ENCODE data around the gene MMP21.

The MMP21 gene

DNA sequence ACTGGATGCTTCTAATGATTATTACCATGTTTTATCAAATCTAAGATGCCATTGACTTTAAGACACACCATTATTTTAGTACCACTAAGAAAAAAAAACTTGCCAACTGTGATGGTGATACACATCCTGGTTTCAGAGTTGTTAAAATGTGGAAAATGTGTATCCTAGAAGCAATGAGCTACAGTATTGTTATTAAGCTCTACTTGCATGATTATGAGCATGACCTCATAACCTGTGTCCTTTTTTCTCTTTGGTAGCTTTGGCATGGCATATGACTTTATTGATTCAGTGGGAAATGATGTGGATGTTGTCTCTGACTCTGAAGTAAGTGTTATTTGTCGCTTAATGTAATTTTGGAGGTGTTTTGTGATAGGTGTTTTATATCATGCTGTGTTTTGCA lies 52.8 kb downstream of the MMP21 start:
- peaks cover 49% of the 10 kb centered on the region for H3K36me3 Mint-ChIP-seq (ENCODE audit: low read depth)
- no peaks in the 10 kb centered on the region for H3K9me3 Mint-ChIP-seq
- no peaks in the 10 kb centered on the region for H3K27me3 Mint-ChIP-seq (ENCODE audit: low read depth)
- no peak for DNase-seq (ENCODE audit: low spot score)
- H3K4me1 Mint-ChIP-seq (ENCODE audit: low read depth): peaks cover 19% of the 10 kb centered on the region
- H3K27ac Mint-ChIP-seq: no peak overlapping the region
- H3K4me3 Mint-ChIP-seq: no peak overlapping the region

DNA sequence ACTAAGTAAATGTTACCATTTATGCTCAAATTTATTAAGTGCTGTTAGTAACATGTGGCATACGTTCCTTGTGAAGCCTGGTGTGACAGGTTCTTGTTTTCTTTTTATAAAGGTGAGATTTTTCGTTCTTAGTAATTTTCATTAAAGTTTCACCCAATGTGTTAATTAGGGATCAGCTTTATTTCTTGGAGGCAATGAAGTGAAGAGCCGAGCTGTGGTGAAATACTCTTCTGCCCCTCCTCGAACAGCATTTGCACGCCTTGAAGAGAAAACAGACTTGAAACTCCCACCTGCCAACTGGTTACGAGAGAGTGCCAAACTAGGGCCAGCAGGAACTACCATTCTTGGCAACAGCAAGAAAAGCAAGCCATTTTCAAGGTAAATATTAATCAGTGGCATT lies 54.6 kb downstream of the MMP21 start:
- no peak for DNase-seq (ENCODE audit: low spot score)
- peaks cover 43% of the 10 kb centered on the region for H3K36me3 Mint-ChIP-seq (ENCODE audit: low read depth)
- H3K9me3 Mint-ChIP-seq: peaks cover 3% of the 10 kb centered on the region
- no peaks in the 10 kb centered on the region for H3K27me3 Mint-ChIP-seq (ENCODE audit: low read depth)
- H3K27ac Mint-ChIP-seq: peak overlapping the region; percentile 31
- H3K4me3 Mint-ChIP-seq: peak overlapping the region; percentile 99
- H3K4me1 Mint-ChIP-seq (ENCODE audit: low read depth): peaks cover 16% of the 10 kb centered on the region

DNA sequence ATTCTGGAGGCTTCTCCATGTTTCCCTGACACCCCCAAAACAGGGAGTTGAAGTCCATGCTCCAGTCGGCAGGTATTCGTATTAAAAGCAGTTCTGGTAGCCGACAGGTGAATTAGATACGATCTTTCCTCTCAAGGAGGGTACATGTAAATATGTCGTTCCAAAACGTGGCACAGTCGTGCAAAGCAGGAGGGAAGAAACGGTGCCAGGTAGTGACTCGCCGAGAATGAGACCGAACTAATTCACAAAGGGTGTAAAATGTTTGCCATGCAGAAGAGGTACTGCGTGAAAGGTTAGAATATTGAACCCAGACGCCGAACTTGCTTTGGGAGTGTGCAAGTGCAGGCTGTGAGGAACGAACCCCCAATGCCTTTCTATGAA lies 55.6 kb downstream of the MMP21 start:
- peaks cover 36% of the 10 kb centered on the region for H3K36me3 Mint-ChIP-seq (ENCODE audit: low read depth)

DNA sequence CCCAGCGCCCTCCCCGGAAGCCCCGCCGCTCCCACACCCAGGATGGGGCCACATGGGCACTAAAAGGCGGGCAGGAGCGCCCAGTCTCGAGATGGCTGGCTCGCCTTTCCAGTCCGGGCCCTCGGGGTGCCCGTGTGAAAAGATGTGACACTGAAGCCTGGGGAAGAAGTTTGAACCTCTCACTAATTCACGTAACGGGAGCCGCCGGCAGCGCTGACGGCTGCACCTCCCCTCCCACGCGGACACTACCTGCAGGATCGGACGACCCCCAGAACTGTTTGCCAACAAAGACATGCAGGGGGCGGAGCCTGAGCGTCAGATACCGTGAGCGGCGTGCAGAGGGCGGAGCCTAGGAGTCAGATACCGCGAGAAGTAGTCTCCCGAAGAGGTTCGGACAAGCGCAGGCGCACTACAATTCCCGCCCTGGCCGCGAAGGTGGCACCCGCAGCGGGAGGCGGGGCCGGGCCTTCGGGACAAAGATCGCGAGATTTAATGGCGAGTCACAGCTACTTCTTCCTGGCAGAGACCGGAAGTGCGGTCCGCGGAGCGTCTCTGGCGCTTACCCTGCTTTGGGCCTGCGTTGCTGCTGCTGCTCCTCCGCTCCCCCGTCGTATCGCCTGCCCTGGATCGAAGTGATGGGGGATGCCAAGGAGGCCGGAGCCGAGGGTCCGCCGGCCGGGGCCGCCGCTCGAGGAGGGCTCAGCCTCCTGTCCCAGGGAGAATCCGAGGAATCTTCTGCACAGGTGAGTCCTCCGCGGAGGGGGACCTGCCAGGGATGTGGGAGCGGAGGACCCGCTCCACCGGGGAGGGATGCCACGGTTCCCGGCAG lies 56.2 kb downstream of the MMP21 start, which contains the start of gene EDRF1:
TSS of gene EDRF1 (plus strand) at position 537 of the 829 bp plus-strand sequence. CDS start at position 636, 99 bp downstream.
- H3K27me3 Mint-ChIP-seq (ENCODE audit: low read depth): no peaks in the 10 kb centered on the region
- peak within 1 kb of the TSS; percentile 99 for H3K4me3 Mint-ChIP-seq
- H3K27ac Mint-ChIP-seq: peak within 1 kb of the TSS; percentile 100
- H3K4me1 Mint-ChIP-seq (ENCODE audit: low read depth): peaks cover 16% of the 10 kb centered on the region
- DNase-seq (ENCODE audit: low spot score): peak; percentile 100
- peaks cover 3% of the 10 kb centered on the region for H3K9me3 Mint-ChIP-seq
- peaks cover 32% of the 10 kb centered on the region for H3K36me3 Mint-ChIP-seq (ENCODE audit: low read depth)

More for the DNA sequence above, 55.6 kb downstream of the MMP21 start:
- H3K4me3 Mint-ChIP-seq: peak overlapping the region; percentile 99
- no peak for DNase-seq (ENCODE audit: low spot score)
- H3K9me3 Mint-ChIP-seq: peaks cover 3% of the 10 kb centered on the region
- H3K27ac Mint-ChIP-seq: peak overlapping the region; percentile 100
- no peaks in the 10 kb centered on the region for H3K27me3 Mint-ChIP-seq (ENCODE audit: low read depth)
- peaks cover 16% of the 10 kb centered on the region for H3K4me1 Mint-ChIP-seq (ENCODE audit: low read depth)

Data from T-helper 2 cell treated with Interferon-gamma antibody and Interleukin-4, amounts not matched to agents 5 μg/mL and 100 μg/mL, for 36 hours (primary cell).